ENCODE measurements around the gene ZFYVE26. TPM values are rescaled to one million over a fixed set of nuclear protein-coding genes. Genes with fewer than 3 reads are reported as not detected.
A peak's percentile ranks its signal among the peaks of the same experiment; 100 is the strongest.

The ZFYVE26 gene
- total and polyA plus RNA-seq, 2 of the 8 experiments (the other 6 are each of a cell fraction or from before 2014, with no cell fraction given): 13.0 to 23.3 TPM

GRCh38 chr14:67728258-67728657 lies 88.1 kb downstream of the ZFYVE26 start:
- H2BK20ac ChIP-seq (ENCODE audit: low read length): no peak overlapping the region
- no peak overlapping the region for H2BK5ac ChIP-seq (ENCODE audit: low read depth, low read length)
- no peak overlapping the region for H2BK15ac ChIP-seq (ENCODE audit: low read length)
- POLR2A ChIA-PET (ENCODE audit: partially characterized antibody): interaction anchor here (0.8 to 2.7 kb wide), 5 partner anchors 9 to 88 kb away, joined by 3 to 20 read pairs (median 6); partner anchors contain the start of genes RDH11 and ZFYVE26
- no peak overlapping the region for H3K9ac ChIP-seq (replicated peaks in 1 of 4; ENCODE audit: extremely low read depth in 1 of 4, low read depth in 3 of 4, low read length in 3 of 4)
- H3K4ac ChIP-seq (replicated peaks; ENCODE audit: insufficient read length, low read depth, low read length): no peak overlapping the region
- H3K27me3 ChIP-seq (replicated peaks in 1 of 4; ENCODE audit: control insufficient read depth in 3 of 4, extremely low read depth in 1 of 4, insufficient read depth in 3 of 4, low read length in 3 of 4): no peaks in the 10 kb centered on the region; a peak in 1 of 7 replicates
- no peaks in the 10 kb centered on the region for H4K20me1 ChIP-seq (replicated peaks in 1 of 2; ENCODE audit: control insufficient read depth in 1 of 2, insufficient read depth in 2 of 2, low read length in 2 of 2)
- H2BK120ac ChIP-seq (replicated peaks; ENCODE audit: low read depth, low read length): no peak overlapping the region
- no peak overlapping the region for H3K18ac ChIP-seq (ENCODE audit: extremely low read depth, low read length)
- peak overlapping the region in 1 of 2 experiments; percentile 68; a peak in 2 of 4 replicates for H3K4me2 ChIP-seq (ENCODE audit: insufficient read depth in 1 of 2, low read depth in 2 of 2, low read length in 2 of 2)
- H3K56ac ChIP-seq (replicated peaks; ENCODE audit: insufficient read length, low read depth, low read length): no peak overlapping the region
- no peak overlapping the region for H3K27ac ChIP-seq (ENCODE audit: low read depth, low read length)
- H3K4me1 ChIP-seq (replicated peaks in 1 of 4; ENCODE audit: control insufficient read depth in 3 of 4, insufficient read depth in 4 of 4, low read length in 3 of 4): peaks cover 1 to 11% (median 6%) of the 10 kb centered on the region in 4 experiments; a peak in 5 of 7 replicates
- H2BK12ac ChIP-seq (ENCODE audit: low read depth, low read length): no peak overlapping the region
- no peaks in the 10 kb centered on the region for H3K23me2 ChIP-seq (ENCODE audit: low read depth, low read length)
- CTCF ChIA-PET (ENCODE audit: partially characterized antibody): interaction anchor here (2.3 kb wide), 1 partner anchor 11 kb away, joined by 5 read pairs; no protein-coding TSS in a partner anchor
- H3K14ac ChIP-seq (ENCODE audit: insufficient read length): no peak overlapping the region
- TF ChIP-seq ASH2L (IDR thresholded peaks at IDR 0.05; ENCODE audit: low read length): no peak
- TF ChIP-seq TEAD4 (IDR thresholded peaks at IDR 0.05; ENCODE audit: low read depth, low read length): no peak
- no peak for TF ChIP-seq SIRT6 (IDR thresholded peaks at IDR 0.05; ENCODE audit: low read length)
- peak; percentile 53; the same call in 1 of the 2 replicates for TF ChIP-seq SP1 (IDR thresholded peaks at IDR 0.05; ENCODE audit: low read depth, low read length)
- no peak for TF ChIP-seq HDAC6 (IDR thresholded peaks at IDR 0.05; ENCODE audit: low read depth, low read length)
- TF ChIP-seq MAFK (IDR thresholded peaks at IDR 0.05; ENCODE audit: low read depth, low read length): no peak
- no peak for TF ChIP-seq RXRA (IDR thresholded peaks at IDR 0.05; ENCODE audit: insufficient read depth, low read depth, low read length)
- TF ChIP-seq BRCA1 (IDR thresholded peaks at IDR 0.05; ENCODE audit: low read depth, low read length): no peak
- H3K36me3 ChIP-seq (ENCODE audit: control insufficient read depth in 2 of 4, insufficient read depth in 4 of 4, low read length in 3 of 4): no peaks in the 10 kb centered on the region
- no peak overlapping the region for H4K5ac ChIP-seq (ENCODE audit: insufficient read length, low read depth, low read length)
- H4K8ac ChIP-seq (ENCODE audit: extremely low read depth, insufficient read depth, low read length): no peak overlapping the region
- H3K79me2 ChIP-seq (ENCODE audit: control insufficient read depth in 1 of 2, insufficient read depth in 2 of 2, low read length in 2 of 2): no peaks in the 10 kb centered on the region
- no peak overlapping the region for H3K23ac ChIP-seq (ENCODE audit: insufficient read length)
- H3K79me1 ChIP-seq (ENCODE audit: low read depth, low read length): no peaks in the 10 kb centered on the region
- H2AK5ac ChIP-seq (ENCODE audit: low read depth, low read length): no peak overlapping the region
- H3K4me3 ChIP-seq (ENCODE audit: extremely low read depth in 1 of 4, insufficient read depth in 2 of 4, low read depth in 3 of 4, low read length in 4 of 4): no peak overlapping the region
- no peak overlapping the region for H2AFZ ChIP-seq (ENCODE audit: low read length)
- no peaks in the 10 kb centered on the region for H3K9me3 ChIP-seq (ENCODE audit: insufficient read depth in 2 of 2, low read depth in 1 of 2, low read length in 1 of 2)
- H4K91ac ChIP-seq (replicated peaks; ENCODE audit: insufficient read length, low read length): no peak overlapping the region
- FAIRE-seq (no peak), DNase-seq (ENCODE audit: low read depth in 1 of 2, low spot score in 2 of 2) (no peak)

Measured in H1 (cell line).